Measurements from ENCODE around the gene ARHGAP12.
"Not testable (repeated sequence)": the region's sequence is repeated elsewhere in the genome, so short reads cannot be mapped to it uniquely, and the experiment has no call there.

ARHGAP12 gene

GRCh38 chr10:31928549-31929260 is at the start of gene ARHGAP12:
Gene ARHGAP12 (minus strand): TSS chr10:31928831. CDS start chr10:31908855, 19,976 bp downstream.
- intact Hi-C loops (cut with DNase I): loop anchor here (5.0 to 10.0 kb wide), 2 partner anchors 64 to 129 kb away; partner anchors contain the start of gene KIF5B
- DNase-seq: peak; percentile 53 to 93 (median 86)

DNA sequence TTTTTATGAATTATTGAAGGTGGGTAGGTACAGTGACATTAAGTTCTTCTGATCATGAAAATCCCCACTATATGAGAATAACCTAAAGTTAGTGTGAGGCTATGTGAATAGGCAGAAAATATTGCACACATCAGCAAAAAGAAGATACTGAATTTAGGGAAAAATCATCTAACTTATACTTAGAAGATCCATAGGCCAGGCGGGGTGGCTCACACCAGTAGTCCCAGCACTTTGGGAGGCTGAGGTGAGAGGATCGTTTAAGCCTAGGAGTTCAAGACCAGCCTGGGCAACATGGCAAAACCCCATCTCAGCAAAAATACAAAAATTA is 49.5 kb upstream of the ARHGAP12 start:
- intact Hi-C loops (cut with DNase I): no loop called here
- DNase-seq: no peak

GRCh38 chr10:31977440-31978155 is 49.0 kb upstream of the ARHGAP12 start:
- intact Hi-C loops (cut with DNase I): no loop called here
- DNase-seq: peak in 1 of 42 donors; percentile 20

DNA sequence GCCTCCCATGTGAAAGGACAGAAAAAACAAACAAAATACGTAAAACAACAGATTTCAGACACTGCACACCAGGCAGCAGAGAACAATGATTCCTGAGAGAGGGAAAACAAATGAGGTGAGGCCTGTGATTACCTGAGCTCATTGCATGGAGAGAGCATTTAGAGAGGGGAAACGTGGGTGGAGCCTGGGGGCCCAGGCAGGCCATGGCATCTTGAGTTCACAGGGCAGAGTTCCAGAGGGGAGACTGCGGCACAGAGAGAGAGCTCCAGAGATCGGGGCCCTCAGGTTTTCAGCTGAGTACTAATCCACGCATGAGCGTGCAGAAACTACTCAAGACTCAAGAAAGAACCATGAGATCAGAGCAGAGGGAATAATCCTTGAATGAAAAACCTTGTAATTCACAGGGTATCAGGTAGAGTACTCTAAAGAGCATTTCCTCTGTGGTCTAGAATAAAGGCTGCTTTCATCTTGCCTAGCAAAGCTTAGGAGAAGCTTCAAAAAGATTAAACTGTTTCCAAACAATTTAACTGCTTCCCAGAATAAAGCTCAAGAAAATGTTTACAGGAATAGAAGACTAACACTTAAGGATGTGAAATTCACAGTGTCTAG is 46.6 kb upstream of the ARHGAP12 start:
- no peak for DNase-seq

DNA sequence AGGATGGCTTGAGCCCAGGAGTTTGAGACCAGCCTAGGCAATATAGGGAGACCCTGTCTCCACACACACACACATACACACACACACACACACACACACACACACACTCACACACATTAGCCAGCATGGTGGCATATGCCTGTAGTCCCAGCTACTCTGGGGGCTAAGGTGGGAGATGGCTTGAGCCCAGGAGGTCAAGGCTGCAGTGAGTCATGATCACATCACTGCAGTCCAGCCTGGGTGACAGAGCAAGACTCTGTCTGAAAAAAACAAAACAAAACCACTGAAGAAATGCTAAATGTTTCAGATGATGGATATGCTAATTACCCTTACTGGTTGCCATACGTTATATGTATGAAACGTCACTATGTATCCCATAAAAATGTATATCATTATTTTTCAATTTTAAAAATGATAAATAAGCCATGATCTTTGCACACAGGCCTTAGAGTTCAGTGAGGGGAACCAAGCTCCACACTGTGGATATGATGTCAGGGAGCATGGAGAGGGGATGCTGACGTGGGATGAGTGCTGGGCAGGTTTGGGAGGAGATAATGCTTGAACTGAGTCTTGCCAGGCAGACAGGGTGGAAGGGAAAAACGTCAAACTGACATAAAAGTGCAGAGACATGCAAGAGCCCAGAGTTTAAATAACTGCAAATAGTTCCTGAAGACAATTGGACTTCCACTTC is 45.9 kb upstream of the ARHGAP12 start:
- intact Hi-C loops (cut with DNase I): no loop called here
- no peak for DNase-seq

More for the DNA sequence above, 46.6 kb upstream of the ARHGAP12 start:
- intact Hi-C loops (cut with DNase I): no loop called here

DNA sequence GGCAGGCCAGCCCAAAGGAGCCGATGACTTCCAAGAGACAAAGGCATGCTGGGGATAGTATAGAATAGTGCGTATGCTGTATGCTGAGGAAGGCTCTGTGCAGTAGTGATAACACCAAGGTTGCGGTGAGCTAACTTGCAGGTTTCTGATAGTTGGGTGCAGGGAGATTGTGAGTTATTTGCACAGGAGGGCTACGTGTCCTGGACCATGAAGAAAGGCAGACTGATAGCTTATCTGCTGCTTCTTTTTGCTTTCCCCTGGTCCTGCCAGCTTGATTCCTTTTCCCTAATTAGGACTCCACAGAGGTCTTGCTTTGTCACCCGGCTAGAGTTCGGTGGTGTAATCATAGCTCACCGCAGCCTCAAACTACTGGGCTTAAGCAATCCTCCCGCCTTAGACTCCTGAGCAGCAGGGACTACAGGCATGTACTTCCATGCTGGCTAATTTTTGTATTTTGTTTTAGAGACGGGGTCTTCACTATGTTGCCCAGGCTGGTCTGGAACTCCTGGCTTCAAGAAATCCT is 43.9 kb upstream of the ARHGAP12 start:
- no peak for DNase-seq
- intact Hi-C loops (cut with DNase I): no loop called here

DNA sequence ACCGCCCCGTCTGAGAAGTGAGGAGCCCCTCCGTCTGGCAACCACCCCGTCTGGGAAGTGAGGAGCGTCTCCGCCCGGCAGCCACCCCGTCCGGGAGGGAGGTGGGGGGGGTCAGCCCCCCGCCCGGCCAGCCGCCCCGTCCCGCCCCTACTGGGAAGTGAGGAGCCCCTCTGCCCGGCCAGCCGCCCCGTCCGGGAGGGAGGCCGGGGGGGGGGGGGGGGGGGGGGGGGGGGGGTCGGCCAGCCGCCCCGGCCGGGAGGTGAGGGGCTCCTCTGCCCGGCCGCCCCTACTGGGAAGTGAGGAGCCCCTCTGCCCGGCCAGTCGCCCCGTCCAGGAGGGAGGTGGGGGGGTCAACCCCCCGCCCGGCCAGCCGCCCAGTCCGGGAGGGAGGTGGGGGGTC is 41.2 kb upstream of the ARHGAP12 start:
- DNase-seq; intact Hi-C loops (cut with DNase I): not testable (repeated sequence)

- intact Hi-C loops (cut with DNase I): no loop called here
- DNase-seq: no peak
Measured at GRCh38 chr10:31963589-31963980, 35.0 kb upstream of the ARHGAP12 start.

DNA sequence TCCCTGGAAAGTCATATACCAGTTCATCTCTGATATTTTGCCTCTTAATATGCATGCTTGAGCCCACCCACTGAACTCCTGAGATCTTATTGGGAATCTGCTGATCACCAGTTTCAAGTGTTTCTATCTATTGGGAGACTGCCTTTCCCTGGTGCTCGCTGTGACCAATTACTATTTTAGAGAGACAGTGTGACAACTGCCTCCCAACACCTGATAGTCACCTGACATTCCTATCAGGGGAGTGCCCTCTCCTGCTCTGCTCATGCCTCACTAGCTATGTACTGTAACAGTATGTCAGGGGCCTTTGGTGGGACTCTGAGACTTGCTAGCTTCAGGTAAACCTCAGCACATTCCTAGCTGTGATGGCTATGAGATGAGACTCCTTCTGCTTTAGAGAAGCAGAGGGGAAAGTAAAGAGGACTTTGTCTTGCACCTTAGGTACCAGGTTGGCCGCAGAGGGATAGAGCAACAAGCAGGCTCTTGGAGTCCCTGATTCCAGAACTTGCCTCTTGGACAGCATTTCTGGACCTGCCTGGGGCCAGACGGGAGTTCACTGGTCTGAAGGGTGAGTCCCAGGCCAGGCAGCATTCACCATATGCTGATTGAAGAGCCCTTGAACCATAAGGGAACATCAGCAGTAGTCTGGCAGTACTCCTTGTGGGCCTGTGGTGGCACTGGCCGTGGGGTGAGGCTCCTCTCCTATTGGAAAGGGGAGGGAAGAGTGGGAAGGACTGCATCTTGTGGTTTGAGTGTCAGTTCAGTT is 34.4 kb upstream of the ARHGAP12 start:
- intact Hi-C loops (cut with DNase I): no loop called here
- no peak for DNase-seq

DNA sequence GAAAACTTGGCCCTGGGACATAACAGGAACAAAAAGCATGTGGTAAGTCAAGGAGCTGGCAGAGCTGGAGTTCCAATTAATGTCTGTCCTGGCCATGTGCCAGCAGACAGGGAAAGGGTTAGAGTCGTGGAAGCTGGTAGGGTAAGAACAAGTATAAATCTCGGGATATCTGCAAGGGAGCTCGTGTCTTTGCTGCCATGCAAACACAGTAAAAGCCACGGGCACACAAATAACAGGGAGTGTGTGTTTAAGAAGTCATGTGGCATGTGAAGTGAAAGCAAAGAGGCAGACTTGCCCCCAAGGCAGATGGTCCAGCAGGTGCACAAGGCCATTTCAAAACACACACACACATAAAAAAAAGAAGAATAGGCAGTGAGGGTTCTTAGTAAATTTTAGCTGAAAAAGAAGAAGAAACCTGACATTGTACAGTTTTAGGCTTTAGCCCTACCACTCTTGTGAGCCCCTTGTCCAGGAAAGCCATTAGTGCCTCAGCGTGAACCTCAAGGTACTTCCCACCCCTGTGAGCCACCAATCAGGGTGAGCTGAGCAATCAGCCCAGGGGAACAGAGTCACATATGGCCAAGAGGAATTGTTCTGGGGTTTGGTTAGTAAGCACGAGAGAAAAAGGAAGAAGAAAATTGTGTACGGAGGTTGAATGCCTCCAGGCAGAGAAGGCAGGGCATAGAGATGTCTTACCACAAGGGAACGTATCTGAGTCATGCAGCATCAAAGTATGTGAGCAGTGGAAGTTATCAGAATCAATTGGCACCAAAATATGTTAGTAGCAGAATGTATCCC is 32.8 kb upstream of the ARHGAP12 start:
- intact Hi-C loops (cut with DNase I): no loop called here
- peak in 1 of 42 donors; percentile 15 for DNase-seq

DNA sequence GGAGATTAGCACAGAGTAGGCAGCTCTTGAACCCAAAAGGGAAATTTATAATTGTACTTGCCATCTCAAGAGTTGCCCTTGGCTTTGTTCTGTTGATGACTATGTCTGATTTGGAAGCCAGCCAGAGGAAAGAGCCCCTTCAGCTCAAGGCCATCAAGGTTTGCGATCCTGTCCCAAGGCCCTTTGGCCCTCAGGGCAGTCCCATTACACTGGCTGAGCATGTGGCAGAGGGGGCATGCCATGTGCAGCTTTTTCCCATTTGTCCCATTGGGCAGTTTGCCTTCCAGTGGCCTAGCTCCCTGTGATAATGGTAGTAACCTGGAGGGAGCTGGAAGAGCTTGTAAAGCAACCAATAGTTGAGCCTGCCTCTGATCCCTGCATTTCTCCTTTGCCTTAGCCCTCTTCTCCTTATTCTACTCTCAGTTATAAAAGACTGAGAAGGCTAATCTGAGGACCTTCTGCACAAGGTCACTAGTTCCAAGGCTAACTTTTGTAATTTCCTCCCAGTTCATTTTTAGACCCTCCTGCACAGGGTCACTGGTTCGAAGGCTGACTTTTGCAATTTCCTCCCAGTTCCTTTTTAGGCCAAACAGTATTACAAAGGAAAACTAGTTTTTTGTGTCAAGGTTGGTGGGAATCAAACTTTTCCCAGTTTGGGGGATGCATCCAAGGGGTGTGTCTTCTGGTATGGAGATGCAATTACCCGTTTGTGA is 31.0 kb upstream of the ARHGAP12 start:
- intact Hi-C loops (cut with DNase I): no loop called here
- no peak for DNase-seq

DNA sequence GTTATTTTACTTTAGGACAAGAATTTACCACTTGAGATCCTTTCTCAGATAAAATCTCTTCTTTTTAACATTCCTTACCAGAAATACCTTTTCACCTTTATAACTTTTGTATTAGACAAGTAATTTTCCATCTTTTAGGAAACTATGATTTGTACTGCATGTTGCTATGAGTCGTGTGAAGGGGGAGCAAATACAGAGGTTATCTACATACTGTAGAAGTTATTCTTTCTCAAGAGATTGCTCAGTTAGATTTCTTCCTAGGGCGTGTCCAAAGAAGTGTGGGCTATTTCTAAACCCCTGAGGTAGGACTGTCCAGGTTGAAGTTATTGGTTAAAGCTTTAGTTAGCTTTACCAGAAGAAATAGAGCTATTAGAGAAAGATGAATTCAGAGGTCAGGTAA is 30.2 kb upstream of the ARHGAP12 start:
- DNase-seq: no peak
- intact Hi-C loops (cut with DNase I): no loop called here

DNA sequence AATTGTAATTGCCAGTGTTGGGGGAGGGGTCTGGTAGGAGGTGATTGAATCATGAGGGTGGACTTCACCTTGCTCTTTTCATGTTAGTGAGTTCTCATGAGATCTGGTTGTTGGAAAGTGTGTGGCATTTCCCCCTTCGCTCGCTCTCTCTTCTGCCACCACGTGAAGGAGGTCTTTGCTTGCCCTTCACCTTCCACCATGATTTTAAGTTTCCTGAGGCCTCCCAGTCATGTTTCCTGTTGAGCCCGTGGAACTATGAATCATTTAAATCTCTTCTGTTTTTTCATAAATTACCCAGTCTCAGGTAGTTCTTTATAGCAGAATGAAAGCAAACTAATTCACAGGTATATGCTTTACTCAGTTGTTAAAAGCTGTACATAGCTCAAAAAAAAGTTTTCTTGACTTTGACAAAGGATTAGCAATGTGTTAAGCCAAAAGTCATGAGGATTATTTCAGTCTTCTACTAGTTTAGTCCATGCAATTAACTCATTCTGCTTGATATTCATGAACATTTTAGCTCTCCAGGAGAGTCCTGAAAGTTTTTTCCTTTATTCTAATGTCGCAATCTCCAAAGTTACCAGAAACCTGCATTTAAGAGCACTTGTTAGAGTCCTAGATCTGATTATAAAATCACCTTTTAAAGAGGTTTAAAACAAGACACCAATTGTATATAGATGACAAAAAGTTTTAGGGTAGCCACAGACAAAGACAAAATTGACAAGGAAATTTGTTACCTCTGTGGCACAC is 27.7 kb upstream of the ARHGAP12 start:
- intact Hi-C loops (cut with DNase I): no loop called here
- DNase-seq: no peak

GRCh38 chr10:31954410-31955191 is 26.0 kb upstream of the ARHGAP12 start:
- intact Hi-C loops (cut with DNase I): no loop called here
- DNase-seq: no peak

- no peak for DNase-seq
- intact Hi-C loops (cut with DNase I): no loop called here
Measured at GRCh38 chr10:31953480-31953879, 24.8 kb upstream of the ARHGAP12 start.

DNA sequence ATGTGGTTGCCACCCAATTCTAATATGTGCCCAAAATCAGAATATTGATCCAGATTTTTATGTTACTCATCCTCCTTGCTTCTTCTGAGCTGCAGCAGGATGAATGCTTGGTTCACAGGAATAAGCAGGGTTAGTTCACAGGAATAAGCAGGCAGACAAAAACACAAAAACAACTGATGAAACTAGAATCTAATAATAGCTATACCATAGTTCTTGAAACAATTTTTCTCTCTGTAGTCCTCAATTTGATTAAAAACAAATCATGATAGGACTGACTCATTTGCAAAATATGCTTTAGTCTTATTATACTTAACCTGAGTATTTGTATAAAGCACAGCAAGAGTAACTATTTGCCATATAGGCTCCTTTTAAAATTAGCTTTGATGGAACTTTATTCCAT is 24.4 kb upstream of the ARHGAP12 start:
- intact Hi-C loops (cut with DNase I): no loop called here
- DNase-seq: no peak
